PC-9 (cell line): ENCODE results near the gene SF3A1. TPM values are rescaled to one million over a fixed set of nuclear protein-coding genes. Genes with fewer than 3 reads are reported as not detected.
A peak's percentile ranks its signal among the peaks of the same experiment; 100 is the strongest.

Experiments
- Bru-seq: library from RNA; stranded (reverse); fragments of 400-500 nt; gene quantifications from one replicate; lab custom pipeline; 2021; lab: Mats Ljungman, UMichigan
- BruChase-seq, 2 experiments: library from RNA; stranded (reverse); fragments of 400-500 nt; gene quantifications; one replicate each; lab custom pipeline; 2021; lab: Mats Ljungman, UMichigan
- BruUV-seq: library from RNA; stranded (reverse); fragments of 400-500 nt; replicated peaks from 2 replicates; lab custom pipeline; 2021; lab: Mats Ljungman, UMichigan
- CTCF ChIA-PET: fragments of 300-600 bp; sonication (Branson Sonifier 250); formaldehyde crosslinking; loops from one replicate; lab custom pipeline; 2022; ENCODE audit warnings: antibody characterized with exemption; lab: Charles Lee
- POLR2A ChIA-PET: fragments of 300-600 bp; sonication (Branson Sonifier 250); formaldehyde crosslinking; loops from one replicate; lab custom pipeline; 2022; ENCODE audit warnings: antibody characterized with exemption; ENCODE audit not compliant: unreplicated experiment; lab: Charles Lee
- DNase-seq, 2 experiments: peaks; one replicate each; pipeline versions ENCODE4 v3.0.0 to v3.0.0-alpha.2; 2015 to 2022; ENCODE audit warnings: mixed read lengths in 1 of 2
- H2AFZ ChIP-seq: fragments of 200-600 bp; sonication (generic); 2 replicates; pipeline ENCODE4 v1.8.1; 2017; ENCODE audit warnings: antibody characterized with exemption
- H3F3A ChIP-seq: fragments of 200-600 bp; sonication (generic); 2 replicates; pipeline ENCODE4 v1.8.1; 2017; ENCODE audit warnings: antibody characterized with exemption, mild to moderate bottlenecking, low read depth; ENCODE audit not compliant: insufficient read depth
- H3K27ac ChIP-seq: fragments of 200-600 bp; sonication (generic); 2 replicates; pipeline ENCODE4 v1.6.1; 2016; ENCODE audit warnings: mixed run types
- H3K27me3 ChIP-seq: fragments of 200-600 bp; sonication (generic); 2 replicates; pipeline ENCODE4 v1.6.1; 2016; ENCODE audit warnings: low read depth, mixed run types; ENCODE audit not compliant: insufficient read depth
- H3K36me3 ChIP-seq: fragments of 200-600 bp; sonication (generic); 2 replicates; pipeline ENCODE4 v1.6.1; 2016; ENCODE audit warnings: low read depth, mixed run types
- H3K4me1 ChIP-seq: fragments of 200-600 bp; sonication (generic); replicated peaks from 2 replicates; pipeline ENCODE4 v1.6.1; 2016; ENCODE audit warnings: mixed run types; ENCODE audit not compliant: insufficient read depth
- H3K4me2 ChIP-seq: fragments of 200-600 bp; sonication (generic); 2 replicates; pipeline ENCODE4 v1.6.1; 2017; ENCODE audit warnings: mixed run types
- H3K4me3 ChIP-seq: fragments of 200-600 bp; sonication (generic); 2 replicates; pipeline ENCODE4 v1.6.1; 2016; ENCODE audit warnings: mixed run types
- H3K79me2 ChIP-seq: fragments of 200-600 bp; sonication (generic); 2 replicates; pipeline ENCODE4 v1.6.1; 2017; ENCODE audit warnings: low read depth, mixed run types
- H3K9me2 ChIP-seq: fragments of 200-600 bp; sonication (generic); 2 replicates; pipeline ENCODE4 v1.8.1; 2017; ENCODE audit warnings: mild to moderate bottlenecking; ENCODE audit not compliant: insufficient read depth
- H3K9me3 ChIP-seq: fragments of 200-600 bp; sonication (generic); 2 replicates; pipeline ENCODE4 v1.8.1; 2016; ENCODE audit warnings: low read depth; ENCODE audit not compliant: insufficient read depth
- H4K20me1 ChIP-seq: fragments of 200-600 bp; sonication (generic); 2 replicates; pipeline ENCODE4 v1.8.1; 2017; ENCODE audit not compliant: insufficient read depth
- CTCF ChIP-seq: fragments of 200-600 bp; sonication (generic); conservative IDR thresholded peaks from 2 replicates; pipeline ENCODE4 v1.6.1; 2017; ENCODE audit warnings: mixed run types, antibody characterized with exemption, mild to moderate bottlenecking, moderate library complexity
- EZH2 ChIP-seq: fragments of 200-600 bp; sonication (generic); IDR thresholded peaks from 2 replicates; pipeline ENCODE4 v1.8.0; 2017; ENCODE audit warnings: antibody characterized with exemption, low read depth
- intact Hi-C: fragments of 100-400 bp; cut with micrococcal nuclease; formaldehyde crosslinking; loops from one replicate; pipeline ENCODE4 v1.10.0; 2022; ENCODE audit not compliant: unreplicated experiment
- long read RNA-seq: library from polyadenylated mRNA; stranded (forward); transcript quantifications from one replicate; pipeline ENCODE4 v2.0.0, GENCODE V29; 2022
- total RNA-seq: library from RNA; stranded (reverse); gene quantifications from 2 replicates; pipeline ENCODE4 v1.2.3, GENCODE V29; 2021

SF3A1 gene, protein sequence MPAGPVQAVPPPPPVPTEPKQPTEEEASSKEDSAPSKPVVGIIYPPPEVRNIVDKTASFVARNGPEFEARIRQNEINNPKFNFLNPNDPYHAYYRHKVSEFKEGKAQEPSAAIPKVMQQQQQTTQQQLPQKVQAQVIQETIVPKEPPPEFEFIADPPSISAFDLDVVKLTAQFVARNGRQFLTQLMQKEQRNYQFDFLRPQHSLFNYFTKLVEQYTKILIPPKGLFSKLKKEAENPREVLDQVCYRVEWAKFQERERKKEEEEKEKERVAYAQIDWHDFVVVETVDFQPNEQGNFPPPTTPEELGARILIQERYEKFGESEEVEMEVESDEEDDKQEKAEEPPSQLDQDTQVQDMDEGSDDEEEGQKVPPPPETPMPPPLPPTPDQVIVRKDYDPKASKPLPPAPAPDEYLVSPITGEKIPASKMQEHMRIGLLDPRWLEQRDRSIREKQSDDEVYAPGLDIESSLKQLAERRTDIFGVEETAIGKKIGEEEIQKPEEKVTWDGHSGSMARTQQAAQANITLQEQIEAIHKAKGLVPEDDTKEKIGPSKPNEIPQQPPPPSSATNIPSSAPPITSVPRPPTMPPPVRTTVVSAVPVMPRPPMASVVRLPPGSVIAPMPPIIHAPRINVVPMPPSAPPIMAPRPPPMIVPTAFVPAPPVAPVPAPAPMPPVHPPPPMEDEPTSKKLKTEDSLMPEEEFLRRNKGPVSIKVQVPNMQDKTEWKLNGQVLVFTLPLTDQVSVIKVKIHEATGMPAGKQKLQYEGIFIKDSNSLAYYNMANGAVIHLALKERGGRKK
- total RNA-seq (189 and 207 TPM in 2 replicates), Bru-seq, nascent RNA (percentile 86 among the genes with signal in this experiment), BruChase-seq, experiment 1, labeled RNA remaining after a 2-hour chase (percentile 80 among the genes with signal in this experiment), BruChase-seq, experiment 2, labeled RNA remaining after a 6-hour chase (percentile 95 among the genes with signal in this experiment)
- long read RNA-seq, full-length matches to known transcripts, result 75 of 137 reads
- long read RNA-seq, partial matches to known transcripts, result 14 of 137 reads
- long read RNA-seq, other reads (novel, unspliced or antisense), result 48 of 137 reads

GRCh38 chr22:30356449-30357235, at the start of gene SF3A1, which contains the start of gene CCDC157:
Gene SF3A1 (minus strand): TSS chr22:30356894. CDS start chr22:30356792, 102 bp downstream.
Gene CCDC157 (plus strand): TSS chr22:30357007. CDS start chr22:30366001, 8,994 bp downstream.
- no peaks in the 10 kb centered on the region for H3K9me3 ChIP-seq
- no peaks in the 10 kb centered on the region for H3K9me2 ChIP-seq
- POLR2A ChIA-PET, result interaction anchor here (0.5 to 1.0 kb wide), 8 partner anchors 29 to 160 kb away, joined by 3 to 7 read pairs (median 4); no protein-coding TSS in a partner anchor
- H4K20me1 ChIP-seq, result peaks cover 36% of the 10 kb centered on the region
- intact Hi-C loops, result loop anchor here (2.0 kb wide), 2 partner anchors 58 to 68 kb away; partner anchors contain the start of gene CASTOR1
- peaks cover 3% of the 10 kb centered on the region; the same call in 1 of the 2 replicates for H3F3A ChIP-seq
- DNase-seq, result peak; percentile 80 to 84
- peak within 1 kb of the TSS; percentile 89 for H2AFZ ChIP-seq
- CTCF ChIA-PET, result interaction anchor here (0.7 to 0.9 kb wide), 3 partner anchors 69 to 851 kb away, joined by 3 to 5 read pairs (median 3); no protein-coding TSS in a partner anchor
- TF ChIP-seq EZH2 (no peak), CTCF (no peak; the same call in 1 of the 2 replicates)
- H3K27me3 ChIP-seq, result no peaks in the 10 kb centered on the region
- H3K4me1 ChIP-seq, result peaks cover 18% of the 10 kb centered on the region
- BruUV-seq, result TSS peak; percentile 67
- peak within 1 kb of the TSS; percentile 92 for H3K4me2 ChIP-seq
- peak within 1 kb of the TSS; percentile 74 for H3K27ac ChIP-seq
- peak within 1 kb of the TSS; percentile 90 for H3K4me3 ChIP-seq
- H3K79me2 ChIP-seq, result peaks cover 47% of the 10 kb centered on the region
- peaks cover 14% of the 10 kb centered on the region; the same call in 1 of the 2 replicates for H3K36me3 ChIP-seq

- Histone ChIP-seq H3K27me3 (no peaks in the 10 kb centered on the region), H3K4me1 (peaks cover 33% of the 10 kb centered on the region), H4K20me1 (no peaks in the 10 kb centered on the region), H3K9me3 (no peaks in the 10 kb centered on the region), H3K79me2 (peaks cover 48% of the 10 kb centered on the region; the same call in 1 of the 2 replicates), H3K9me2 (no peaks in the 10 kb centered on the region), H3K4me3 (no peak overlapping the region), H3K36me3 (peaks cover 30% of the 10 kb centered on the region), H2AFZ (no peak overlapping the region), H3K4me2 (no peak overlapping the region), H3F3A (peaks cover 56% of the 10 kb centered on the region), H3K27ac (no peak overlapping the region)
- TF ChIP-seq EZH2 (no peak), CTCF (no peak)
- BruUV-seq, result no TSS peak
- DNase-seq, result no peak
- intact Hi-C loops, result no loop called here
- POLR2A ChIA-PET, result interaction anchor here (0.8 kb wide), 1 partner anchor 868 kb away, joined by 4 read pairs; no protein-coding TSS in a partner anchor
- CTCF ChIA-PET, result no interaction called here
These were observed 49.7 kb upstream of the SF3A1 start for GRCh38 chr22:30406400-30406799.
